ENCODE measurements around the gene MYO1B. TPM values are rescaled to one million over a fixed set of nuclear protein-coding genes. Genes with fewer than 3 reads are reported as not detected.

MYO1B gene
- polyA plus RNA-seq, 1 donor from 2014 or later: 72.2 TPM

DNA sequence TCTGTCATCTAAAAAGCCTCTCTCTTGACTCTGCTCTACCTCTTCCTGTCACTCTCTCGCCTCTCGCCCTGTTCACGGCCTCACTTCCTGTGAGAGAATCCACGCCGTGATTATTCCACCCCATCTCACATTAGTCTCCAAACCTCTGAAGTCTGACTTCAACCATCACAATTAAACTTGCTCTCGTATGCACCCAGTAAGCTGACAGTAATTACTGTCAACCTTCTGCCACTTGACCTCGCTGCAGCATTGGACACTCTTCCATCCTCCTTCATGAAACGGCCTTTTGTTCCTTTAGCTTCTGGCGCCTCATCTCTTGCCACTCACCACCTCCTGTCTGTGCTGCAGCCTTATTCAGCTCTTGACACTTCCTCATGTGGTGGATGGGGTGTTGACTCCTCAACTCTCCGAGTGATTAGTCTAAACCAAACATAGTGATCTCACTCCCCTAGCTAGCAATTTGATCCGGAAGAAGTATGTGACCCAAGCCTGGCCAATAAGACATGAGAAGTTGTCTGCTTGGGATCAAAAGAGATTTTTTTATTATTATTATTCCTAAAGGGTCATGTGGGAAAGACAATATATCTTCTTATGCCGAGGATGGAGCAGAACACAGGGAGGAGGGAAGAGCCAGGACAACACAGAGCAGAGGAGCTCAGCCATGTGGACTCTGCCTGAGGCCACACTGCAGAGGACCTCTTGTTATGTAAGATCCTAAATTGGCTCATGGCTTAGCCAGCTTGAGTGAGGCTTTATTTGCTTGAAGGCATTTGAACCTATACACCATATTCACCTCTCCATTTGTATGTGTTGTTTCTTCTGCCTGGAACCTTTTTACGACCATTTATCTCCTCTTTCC lies 38.4 kb upstream of the MYO1B start:
- H3K4me3 ChIP-seq (ENCODE audit: low read length): no peak overlapping the region
- no peak overlapping the region for H3K4me2 ChIP-seq (ENCODE audit: low read length)
- H3K9me3 ChIP-seq (ENCODE audit: low read length): no peaks in the 10 kb centered on the region
- H4K20me1 ChIP-seq (ENCODE audit: insufficient read depth): no peaks in the 10 kb centered on the region
- no peaks in the 10 kb centered on the region for H3K36me3 ChIP-seq (ENCODE audit: insufficient read depth, low read length)
- no peak overlapping the region for H2AFZ ChIP-seq (ENCODE audit: low read depth, low read length)
- H3K9ac ChIP-seq (ENCODE audit: low read length): no peak overlapping the region
- TF ChIP-seq, protein P1, sequence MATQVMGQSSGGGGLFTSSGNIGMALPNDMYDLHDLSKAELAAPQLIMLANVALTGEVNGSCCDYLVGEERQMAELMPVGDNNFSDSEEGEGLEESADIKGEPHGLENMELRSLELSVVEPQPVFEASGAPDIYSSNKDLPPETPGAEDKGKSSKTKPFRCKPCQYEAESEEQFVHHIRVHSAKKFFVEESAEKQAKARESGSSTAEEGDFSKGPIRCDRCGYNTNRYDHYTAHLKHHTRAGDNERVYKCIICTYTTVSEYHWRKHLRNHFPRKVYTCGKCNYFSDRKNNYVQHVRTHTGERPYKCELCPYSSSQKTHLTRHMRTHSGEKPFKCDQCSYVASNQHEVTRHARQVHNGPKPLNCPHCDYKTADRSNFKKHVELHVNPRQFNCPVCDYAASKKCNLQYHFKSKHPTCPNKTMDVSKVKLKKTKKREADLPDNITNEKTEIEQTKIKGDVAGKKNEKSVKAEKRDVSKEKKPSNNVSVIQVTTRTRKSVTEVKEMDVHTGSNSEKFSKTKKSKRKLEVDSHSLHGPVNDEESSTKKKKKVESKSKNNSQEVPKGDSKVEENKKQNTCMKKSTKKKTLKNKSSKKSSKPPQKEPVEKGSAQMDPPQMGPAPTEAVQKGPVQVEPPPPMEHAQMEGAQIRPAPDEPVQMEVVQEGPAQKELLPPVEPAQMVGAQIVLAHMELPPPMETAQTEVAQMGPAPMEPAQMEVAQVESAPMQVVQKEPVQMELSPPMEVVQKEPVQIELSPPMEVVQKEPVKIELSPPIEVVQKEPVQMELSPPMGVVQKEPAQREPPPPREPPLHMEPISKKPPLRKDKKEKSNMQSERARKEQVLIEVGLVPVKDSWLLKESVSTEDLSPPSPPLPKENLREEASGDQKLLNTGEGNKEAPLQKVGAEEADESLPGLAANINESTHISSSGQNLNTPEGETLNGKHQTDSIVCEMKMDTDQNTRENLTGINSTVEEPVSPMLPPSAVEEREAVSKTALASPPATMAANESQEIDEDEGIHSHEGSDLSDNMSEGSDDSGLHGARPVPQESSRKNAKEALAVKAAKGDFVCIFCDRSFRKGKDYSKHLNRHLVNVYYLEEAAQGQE (IDR thresholded peaks at IDR 0.05; ENCODE audit: borderline replicate concordance): no peak
- TF ChIP-seq TAF1 (IDR thresholded peaks at IDR 0.05; ENCODE audit: low read depth): no peak
- no peak for TF ChIP-seq EZH2 (IDR thresholded peaks at IDR 0.05; ENCODE audit: borderline replicate concordance, insufficient read depth, low read length, poor library complexity, severe bottlenecking)
- no peak for TF ChIP-seq POLR2AphosphoS5 (IDR thresholded peaks at IDR 0.05)
- TF ChIP-seq MXI1 (conservative IDR thresholded peaks at IDR 0.05; ENCODE audit: poor library complexity, severe bottlenecking): no peak
- TF ChIP-seq RAD21 (conservative IDR thresholded peaks at IDR 0.05): no peak
- TF ChIP-seq, protein P2, sequence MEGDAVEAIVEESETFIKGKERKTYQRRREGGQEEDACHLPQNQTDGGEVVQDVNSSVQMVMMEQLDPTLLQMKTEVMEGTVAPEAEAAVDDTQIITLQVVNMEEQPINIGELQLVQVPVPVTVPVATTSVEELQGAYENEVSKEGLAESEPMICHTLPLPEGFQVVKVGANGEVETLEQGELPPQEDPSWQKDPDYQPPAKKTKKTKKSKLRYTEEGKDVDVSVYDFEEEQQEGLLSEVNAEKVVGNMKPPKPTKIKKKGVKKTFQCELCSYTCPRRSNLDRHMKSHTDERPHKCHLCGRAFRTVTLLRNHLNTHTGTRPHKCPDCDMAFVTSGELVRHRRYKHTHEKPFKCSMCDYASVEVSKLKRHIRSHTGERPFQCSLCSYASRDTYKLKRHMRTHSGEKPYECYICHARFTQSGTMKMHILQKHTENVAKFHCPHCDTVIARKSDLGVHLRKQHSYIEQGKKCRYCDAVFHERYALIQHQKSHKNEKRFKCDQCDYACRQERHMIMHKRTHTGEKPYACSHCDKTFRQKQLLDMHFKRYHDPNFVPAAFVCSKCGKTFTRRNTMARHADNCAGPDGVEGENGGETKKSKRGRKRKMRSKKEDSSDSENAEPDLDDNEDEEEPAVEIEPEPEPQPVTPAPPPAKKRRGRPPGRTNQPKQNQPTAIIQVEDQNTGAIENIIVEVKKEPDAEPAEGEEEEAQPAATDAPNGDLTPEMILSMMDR (IDR thresholded peaks at IDR 0.05; ENCODE audit: poor library complexity, severe bottlenecking): no peak
- TF ChIP-seq EP300 (conservative IDR thresholded peaks at IDR 0.05; ENCODE audit: poor library complexity, severe bottlenecking): no peak
- TF ChIP-seq SMC3 (conservative IDR thresholded peaks at IDR 0.05; ENCODE audit: poor library complexity): no peak
- H3F3A ChIP-seq (ENCODE audit: insufficient read depth, low read length, poor library complexity, severe bottlenecking): no peaks in the 10 kb centered on the region
- no peaks in the 10 kb centered on the region for H3K9me2 ChIP-seq (ENCODE audit: insufficient read depth, low read length)
- no peaks in the 10 kb centered on the region for H3K79me2 ChIP-seq (replicated peaks; ENCODE audit: insufficient read depth, low read length)
- H3K27me3 ChIP-seq (ENCODE audit: insufficient read depth, low read depth, low read length): no peaks in the 10 kb centered on the region
- no peak overlapping the region for H3K27ac ChIP-seq (ENCODE audit: low read length)

DNA sequence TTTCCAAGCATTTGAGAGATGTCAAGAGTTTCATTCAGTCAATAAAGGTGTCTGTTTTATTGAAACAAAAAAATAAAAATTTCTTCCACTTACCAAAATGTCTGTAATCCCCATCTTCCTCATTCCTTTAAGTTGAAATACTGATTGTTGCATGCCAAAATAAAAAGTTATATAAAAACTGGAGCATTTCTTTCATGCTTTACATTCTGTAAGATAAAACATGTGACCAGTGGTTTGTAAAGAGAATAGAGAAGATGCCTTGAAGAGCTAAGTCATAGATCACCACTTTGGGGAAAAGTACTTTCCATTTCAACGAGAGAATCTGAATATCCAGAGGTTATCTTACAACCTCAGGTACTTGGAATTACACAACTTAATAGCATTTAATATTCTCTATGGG lies 35.9 kb upstream of the MYO1B start:
- Histone ChIP-seq H4K20me1 (ENCODE audit: insufficient read depth) (no peaks in the 10 kb centered on the region), H3K9ac (ENCODE audit: low read length) (no peak overlapping the region), H3K4me3 (ENCODE audit: low read length) (no peak overlapping the region), H3K79me2 (replicated peaks; ENCODE audit: insufficient read depth, low read length) (no peaks in the 10 kb centered on the region), H3K4me2 (ENCODE audit: low read length) (no peak overlapping the region), H3K9me3 (ENCODE audit: low read length) (no peaks in the 10 kb centered on the region), H3K9me2 (ENCODE audit: insufficient read depth, low read length) (no peaks in the 10 kb centered on the region), H3K27me3 (ENCODE audit: insufficient read depth, low read depth, low read length) (no peaks in the 10 kb centered on the region), H3K36me3 (ENCODE audit: insufficient read depth, low read length) (no peaks in the 10 kb centered on the region), H3F3A (ENCODE audit: insufficient read depth, low read length, poor library complexity, severe bottlenecking) (no peaks in the 10 kb centered on the region), H3K27ac (ENCODE audit: low read length) (no peak overlapping the region), H2AFZ (ENCODE audit: low read depth, low read length) (no peak overlapping the region)
- TF ChIP-seq, protein P1 (IDR thresholded peaks at IDR 0.05; ENCODE audit: borderline replicate concordance): no peak
- TF ChIP-seq RAD21 (conservative IDR thresholded peaks at IDR 0.05): no peak
- TF ChIP-seq, protein P2 (IDR thresholded peaks at IDR 0.05; ENCODE audit: poor library complexity, severe bottlenecking): no peak
- TF ChIP-seq SMC3 (conservative IDR thresholded peaks at IDR 0.05; ENCODE audit: poor library complexity): no peak
- TF ChIP-seq MXI1 (conservative IDR thresholded peaks at IDR 0.05; ENCODE audit: poor library complexity, severe bottlenecking): no peak
- no peak for TF ChIP-seq EZH2 (IDR thresholded peaks at IDR 0.05; ENCODE audit: borderline replicate concordance, insufficient read depth, low read length, poor library complexity, severe bottlenecking)
- TF ChIP-seq POLR2AphosphoS5 (IDR thresholded peaks at IDR 0.05): no peak
- no peak for TF ChIP-seq TAF1 (IDR thresholded peaks at IDR 0.05; ENCODE audit: low read depth)
- no peak for TF ChIP-seq EP300 (conservative IDR thresholded peaks at IDR 0.05; ENCODE audit: poor library complexity, severe bottlenecking)
